HUES6 (cell line): ENCODE results near the gene CDC42EP3.

Experiments
- H3K27ac ChIP-seq: 2 replicates; pipeline ENCODE4 v1.7.0; 2013; ENCODE audit warnings: low read depth, mild to moderate bottlenecking, low read length, inconsistent platforms
- H3K27me3 ChIP-seq: 2 replicates; pipeline ENCODE4 v1.6.1; 2013; ENCODE audit warnings: low read length; ENCODE audit not compliant: control insufficient read depth, insufficient read depth
- H3K36me3 ChIP-seq: 2 replicates; pipeline ENCODE4 v1.6.1; 2013; ENCODE audit warnings: low read length; ENCODE audit not compliant: control insufficient read depth, insufficient read depth
- H3K4me1 ChIP-seq: 2 replicates; pipeline ENCODE4 v1.6.1; 2013; ENCODE audit warnings: low read length; ENCODE audit not compliant: control insufficient read depth, insufficient read depth
- H3K4me3 ChIP-seq: 2 replicates; pipeline ENCODE4 v1.5.1; 2013; ENCODE audit warnings: low read depth, low read length
- H3K9ac ChIP-seq: one replicate; pipeline ENCODE4 v1.6.1; 2013; ENCODE audit warnings: mild to moderate bottlenecking, low read length
- H3K9me3 ChIP-seq: 2 replicates; pipeline ENCODE4 v1.6.1; 2013; ENCODE audit warnings: low read depth, low read length; ENCODE audit not compliant: control insufficient read depth, insufficient read depth

CDC42EP3 gene

DNA sequence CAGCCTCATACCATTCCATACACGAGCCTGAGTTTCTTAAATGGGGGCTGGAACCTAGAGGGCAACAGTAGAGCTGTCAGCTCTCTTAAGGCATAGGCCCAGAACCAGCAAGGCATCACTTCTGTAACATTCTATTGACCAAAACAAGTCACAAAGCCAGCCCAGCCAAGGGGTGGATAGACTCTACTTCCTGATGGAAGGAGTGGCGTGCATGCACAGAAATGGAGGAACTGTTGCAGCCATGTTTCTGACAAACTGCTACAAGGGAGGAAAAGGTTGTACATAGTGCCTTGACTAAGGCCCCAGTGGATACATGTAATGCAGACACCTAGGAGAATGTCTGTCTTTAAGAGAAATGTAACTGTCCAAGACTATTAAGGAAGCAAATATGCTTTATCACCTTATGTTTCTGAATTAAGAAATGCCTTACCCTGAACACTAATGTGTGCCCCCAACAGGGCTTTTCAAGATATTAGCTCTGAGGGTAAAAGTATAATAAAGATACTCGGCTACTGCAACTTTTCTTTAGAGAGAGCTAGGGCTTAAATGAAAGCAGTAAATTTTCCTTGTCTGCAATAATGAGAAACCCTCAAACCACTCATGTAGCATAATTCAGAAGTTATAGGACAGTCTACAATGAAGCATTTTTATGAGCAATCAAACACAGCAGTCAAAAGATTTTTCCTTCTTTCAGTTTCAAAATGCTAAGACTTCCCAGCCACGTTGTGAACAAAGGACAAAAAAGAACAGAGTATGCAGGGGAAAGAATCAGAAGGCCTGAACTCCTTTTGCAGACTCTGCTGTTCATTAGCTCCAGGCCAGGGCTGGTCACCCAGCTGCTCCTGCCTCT is 35.1 kb upstream of the CDC42EP3 start:
- H3K4me3 ChIP-seq = no peak overlapping the region
- no peaks in the 10 kb centered on the region for H3K36me3 ChIP-seq
- no peaks in the 10 kb centered on the region for H3K9me3 ChIP-seq
- no peaks in the 10 kb centered on the region for H3K27me3 ChIP-seq
- peaks cover 7% of the 10 kb centered on the region; the same call in 1 of the 2 replicates for H3K4me1 ChIP-seq
- no peak overlapping the region for H3K9ac ChIP-seq
- H3K27ac ChIP-seq = no peak overlapping the region

DNA sequence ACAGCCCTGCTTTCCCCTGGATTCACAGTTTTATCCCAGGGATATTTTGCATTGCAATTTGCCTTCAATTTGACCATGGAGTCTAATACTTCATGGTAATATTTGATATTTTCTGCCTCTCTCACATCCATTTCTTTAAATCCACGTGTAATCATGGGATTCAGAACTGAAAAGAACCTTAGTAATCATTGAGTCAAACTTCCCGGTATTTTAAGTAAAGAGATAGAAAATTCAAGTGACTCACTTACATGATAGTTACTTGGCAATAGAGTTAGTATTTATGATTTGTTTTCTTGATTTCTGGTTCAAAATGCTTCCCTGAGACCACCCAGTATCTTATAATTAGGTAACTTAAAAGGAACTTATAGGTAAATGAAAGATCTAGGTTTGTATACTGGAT is 33.7 kb upstream of the CDC42EP3 start:
- Histone ChIP-seq H3K27me3 (no peaks in the 10 kb centered on the region), H3K4me1 (no peaks in the 10 kb centered on the region)

DNA sequence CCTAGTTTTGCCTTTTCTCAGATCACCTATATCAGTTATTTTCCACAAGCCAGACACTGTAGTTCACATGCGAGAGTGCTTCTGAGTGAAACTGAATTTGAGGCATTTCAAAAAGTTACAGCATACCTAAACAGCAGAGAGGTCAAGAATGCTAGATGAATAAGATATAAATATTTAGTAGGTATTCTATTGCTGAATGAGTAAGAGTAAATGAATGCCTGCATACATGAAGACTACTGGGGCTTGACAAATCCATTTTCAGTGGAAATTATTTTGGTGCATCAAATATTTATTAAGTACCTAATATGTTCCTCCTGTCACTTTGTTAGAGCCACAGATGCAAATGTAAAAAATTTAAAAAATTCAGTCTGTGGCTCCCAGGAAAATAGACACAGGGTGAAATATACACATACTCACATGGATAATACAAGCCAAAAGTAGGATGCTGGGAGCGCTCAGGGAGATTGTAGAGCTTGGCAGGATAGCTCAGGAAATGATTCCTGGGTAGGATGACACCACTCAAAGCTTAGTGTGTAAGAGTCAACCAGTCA is 27.6 kb upstream of the CDC42EP3 start:
- no peaks in the 10 kb centered on the region for H3K36me3 ChIP-seq
- H3K4me3 ChIP-seq = no peak overlapping the region
- H3K9ac ChIP-seq = no peak overlapping the region
- H3K27ac ChIP-seq = no peak overlapping the region
- no peaks in the 10 kb centered on the region for H3K4me1 ChIP-seq
- no peaks in the 10 kb centered on the region for H3K27me3 ChIP-seq
- 0 out of 2 replicates have a peak, but pooled peaks cover 3% of the 10 kb centered on the region for H3K9me3 ChIP-seq

More for the DNA sequence above, 33.7 kb upstream of the CDC42EP3 start:
- Histone ChIP-seq H3K9ac (no peak overlapping the region), H3K27ac (no peak overlapping the region), H3K36me3 (no peaks in the 10 kb centered on the region), H3K4me3 (no peak overlapping the region), H3K9me3 (0 out of 2 replicates have a peak, but pooled peaks cover 3% of the 10 kb centered on the region)

DNA sequence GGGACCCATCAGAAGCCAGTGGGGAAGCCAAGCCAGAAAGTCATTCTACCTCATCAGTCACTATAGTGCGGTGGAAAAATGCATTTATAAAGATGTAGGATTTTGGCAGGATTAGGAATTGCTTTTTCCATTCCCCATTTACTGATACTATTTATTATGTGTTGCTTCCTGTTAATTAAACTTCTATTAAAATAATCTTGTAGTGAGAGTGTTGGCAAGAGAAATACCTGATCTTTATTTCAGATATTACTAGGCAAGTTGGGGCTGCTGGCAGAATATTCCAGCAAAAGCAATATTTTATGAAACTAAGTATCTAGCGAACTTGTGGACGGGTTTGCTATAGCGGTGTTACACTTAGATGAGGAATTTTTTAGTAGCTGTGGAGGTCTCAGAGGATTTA is 23.9 kb upstream of the CDC42EP3 start:
- Histone ChIP-seq H3K27ac (no peak overlapping the region), H3K4me3 (no peak overlapping the region), H3K36me3 (no peaks in the 10 kb centered on the region), H3K27me3 (no peaks in the 10 kb centered on the region), H3K9ac (no peak overlapping the region), H3K4me1 (no peaks in the 10 kb centered on the region), H3K9me3 (no peaks in the 10 kb centered on the region)

DNA sequence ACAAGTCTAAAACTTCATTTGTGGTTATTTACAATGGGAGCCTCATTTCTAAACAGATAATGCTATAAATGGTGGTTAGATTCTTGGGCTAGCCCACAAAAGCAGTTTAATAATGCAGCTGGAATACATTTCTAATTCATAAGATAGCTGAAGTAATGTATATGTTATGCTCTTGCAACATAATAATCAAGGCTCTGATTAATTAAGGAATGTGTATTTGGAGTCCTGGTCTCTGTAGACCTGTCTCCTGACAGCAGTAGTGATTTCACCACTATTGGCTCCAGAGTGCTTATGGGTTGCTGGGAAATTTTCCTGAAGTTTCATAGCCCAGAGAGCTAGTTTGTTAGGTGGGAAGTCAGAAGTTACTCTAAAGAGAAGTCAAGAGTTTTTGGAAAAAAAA is 21.3 kb upstream of the CDC42EP3 start:
- H3K27me3 ChIP-seq = no peaks in the 10 kb centered on the region
- no peaks in the 10 kb centered on the region for H3K9me3 ChIP-seq
- H3K4me1 ChIP-seq = peaks cover 11% of the 10 kb centered on the region
- no peak overlapping the region for H3K9ac ChIP-seq
- H3K4me3 ChIP-seq = no peak overlapping the region
- no peaks in the 10 kb centered on the region for H3K36me3 ChIP-seq
- H3K27ac ChIP-seq = no peak overlapping the region

DNA sequence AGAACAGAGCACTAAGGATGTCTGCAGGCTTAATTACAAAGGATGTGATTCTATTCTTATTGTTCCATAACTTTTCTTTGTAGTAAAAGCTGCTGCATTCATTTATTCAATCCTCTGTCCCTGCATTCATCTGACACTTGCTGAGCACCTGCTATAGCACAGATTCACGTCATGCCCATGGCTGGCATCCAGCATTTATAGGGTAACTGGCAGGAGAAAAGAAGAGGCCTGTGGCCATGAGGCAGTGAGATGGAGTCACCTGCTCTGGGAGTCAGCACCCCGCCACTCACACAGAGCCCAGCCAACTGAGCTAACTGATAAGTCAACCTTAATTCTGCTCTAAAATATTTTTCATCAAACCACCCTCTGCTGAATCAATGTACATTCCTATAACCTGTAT is 18.3 kb upstream of the CDC42EP3 start:
- H3K4me3 ChIP-seq = no peak overlapping the region
- H3K27me3 ChIP-seq = no peaks in the 10 kb centered on the region
- peaks cover 11% of the 10 kb centered on the region for H3K4me1 ChIP-seq
- H3K36me3 ChIP-seq = no peaks in the 10 kb centered on the region
- H3K9ac ChIP-seq = no peak overlapping the region
- H3K9me3 ChIP-seq = no peaks in the 10 kb centered on the region
- no peak overlapping the region for H3K27ac ChIP-seq

DNA sequence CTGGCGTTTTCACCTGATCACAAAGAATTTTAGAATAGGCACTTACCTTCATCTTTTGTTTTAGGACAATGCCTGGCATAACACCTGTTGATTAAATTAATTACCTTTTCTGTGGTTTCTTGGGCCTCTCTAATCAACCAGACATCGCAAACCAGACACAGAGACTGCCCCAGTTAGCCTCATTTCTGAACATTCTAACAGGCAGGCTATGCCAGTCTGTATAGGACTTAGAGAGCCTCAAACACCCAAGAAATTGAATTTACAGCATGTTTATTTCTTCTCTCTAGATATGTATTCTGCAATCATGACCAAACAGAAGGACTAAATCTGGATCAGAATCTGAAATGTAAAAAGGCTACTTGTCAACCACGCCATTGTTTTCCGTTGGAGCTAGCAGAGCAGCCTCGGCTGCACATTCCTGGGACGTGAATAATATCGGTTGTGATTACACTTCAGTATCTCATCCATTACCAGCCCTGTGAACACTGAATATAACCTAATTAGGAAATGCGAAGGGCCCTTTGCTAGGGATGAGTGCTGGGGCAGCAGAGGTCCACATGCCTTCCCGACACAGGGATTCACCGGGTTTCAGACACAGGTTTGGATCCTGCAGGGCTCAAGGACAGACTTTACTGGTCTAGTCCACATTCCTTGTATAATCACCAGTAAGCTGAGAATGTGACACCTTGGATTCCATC is 17.5 kb upstream of the CDC42EP3 start:
- Histone ChIP-seq H3K4me3 (no peak overlapping the region), H3K36me3 (no peaks in the 10 kb centered on the region), H3K27me3 (no peaks in the 10 kb centered on the region), H3K9ac (no peak overlapping the region), H3K4me1 (peaks cover 11% of the 10 kb centered on the region), H3K27ac (peak overlapping the region; percentile 20; the same call in 1 of the 2 replicates), H3K9me3 (peaks cover 2% of the 10 kb centered on the region; the same call in 1 of the 2 replicates)

DNA sequence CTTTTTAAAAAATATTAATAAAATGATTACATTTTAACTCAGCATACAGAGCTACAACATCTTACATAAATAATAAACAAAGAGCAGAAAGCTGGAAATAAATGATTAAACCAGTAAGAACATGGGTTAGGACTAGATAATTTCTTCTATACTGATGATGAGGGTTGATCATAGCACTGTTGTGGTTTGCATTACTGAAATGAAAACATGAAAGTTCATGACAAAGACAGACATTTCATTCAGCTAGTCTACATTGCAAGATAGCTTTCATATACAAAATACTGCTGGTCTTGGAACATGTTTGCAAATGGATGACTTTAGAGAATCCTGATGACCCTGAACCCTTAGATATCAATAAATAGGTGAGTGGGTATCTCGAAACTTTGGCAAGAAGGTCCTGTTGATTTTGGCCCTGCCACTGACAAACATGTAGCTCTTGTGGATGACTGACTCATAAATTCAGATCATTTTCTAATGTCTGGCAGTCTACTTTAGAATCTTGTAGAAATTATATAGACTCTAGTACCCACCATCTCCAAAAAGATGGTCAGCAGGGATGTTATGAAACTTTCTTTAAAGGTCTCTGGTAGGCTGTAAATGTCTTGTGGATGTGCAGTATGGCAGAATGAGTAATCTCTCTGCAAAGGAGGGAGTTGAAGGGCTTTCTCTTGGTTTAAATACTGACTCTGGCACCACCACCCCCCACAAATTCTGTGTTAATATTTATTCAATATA is 15.5 kb upstream of the CDC42EP3 start:
- H3K27ac ChIP-seq = no peak overlapping the region
- peaks cover 11% of the 10 kb centered on the region for H3K4me1 ChIP-seq
- H3K9me3 ChIP-seq = peaks cover 2% of the 10 kb centered on the region; the same call in 1 of the 2 replicates
- H3K36me3 ChIP-seq = no peaks in the 10 kb centered on the region
- H3K27me3 ChIP-seq = no peaks in the 10 kb centered on the region
- H3K9ac ChIP-seq = no peak overlapping the region
- no peak overlapping the region for H3K4me3 ChIP-seq

DNA sequence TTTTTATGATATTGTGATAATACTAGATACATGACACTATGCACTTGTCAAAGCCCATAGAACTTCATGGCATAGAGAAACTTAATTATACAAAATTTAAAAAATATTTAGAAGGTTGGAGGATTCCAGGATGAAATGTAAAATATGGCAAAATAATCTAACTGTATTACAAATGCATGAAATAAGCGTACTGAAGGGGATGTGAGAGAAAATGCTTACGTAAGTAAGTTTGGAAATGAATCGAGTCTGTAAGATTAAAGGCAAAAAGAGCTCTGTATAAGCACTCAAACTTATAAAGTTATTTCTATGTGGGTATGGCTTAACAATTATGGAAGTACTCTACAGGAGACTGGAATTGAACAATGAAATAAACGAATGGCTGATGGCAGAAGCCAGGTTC is 13.4 kb upstream of the CDC42EP3 start:
- Histone ChIP-seq H3K36me3 (no peaks in the 10 kb centered on the region), H3K4me1 (peaks cover 11% of the 10 kb centered on the region), H3K4me3 (no peak overlapping the region), H3K9me3 (peaks cover 2% of the 10 kb centered on the region; the same call in 1 of the 2 replicates), H3K27me3 (no peaks in the 10 kb centered on the region), H3K27ac (no peak overlapping the region), H3K9ac (no peak overlapping the region)

DNA sequence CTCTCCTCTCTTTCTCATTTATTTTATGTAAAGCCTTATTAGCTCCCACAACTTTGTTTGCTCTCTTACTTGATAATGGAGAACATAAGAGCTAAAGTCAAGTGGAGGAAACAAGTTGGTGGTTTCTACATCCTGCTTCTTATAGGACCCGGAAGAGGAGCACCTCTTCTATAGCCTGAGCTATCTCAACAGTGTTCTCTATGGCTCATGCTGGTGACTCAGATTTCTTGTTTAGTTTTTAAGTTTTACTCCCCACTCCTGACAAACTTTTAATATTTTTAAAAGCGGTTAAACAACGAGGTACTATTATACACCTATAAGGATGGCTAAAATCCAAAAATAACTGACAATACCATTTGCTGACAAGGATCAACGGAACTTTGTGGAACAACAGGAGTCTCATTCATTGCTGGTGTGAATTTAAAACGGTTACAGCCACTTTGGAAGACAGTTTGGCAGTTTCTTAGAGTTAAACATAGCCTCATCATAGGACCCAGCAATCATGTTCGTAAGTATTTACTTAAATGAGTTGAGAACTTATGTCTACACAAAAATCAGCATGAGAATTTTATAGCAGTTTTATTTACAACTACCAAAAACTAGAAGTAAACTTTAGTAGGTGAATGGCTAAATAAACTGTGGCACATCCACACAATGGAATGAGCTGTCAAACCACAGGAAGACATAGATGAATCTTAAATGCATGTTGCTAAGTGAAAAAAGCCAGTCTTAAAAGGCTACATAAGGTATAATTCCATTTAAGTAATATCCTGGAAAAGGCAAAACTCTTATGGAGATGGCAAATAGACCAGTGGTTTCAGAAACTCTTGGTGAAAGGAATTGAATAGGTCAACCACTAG is 12.7 kb upstream of the CDC42EP3 start:
- Histone ChIP-seq H3K4me3 (no peak overlapping the region), H3K27ac (no peak overlapping the region), H3K4me1 (peaks cover 5% of the 10 kb centered on the region), H3K36me3 (no peaks in the 10 kb centered on the region), H3K27me3 (no peaks in the 10 kb centered on the region), H3K9me3 (peaks cover 2% of the 10 kb centered on the region; the same call in 1 of the 2 replicates), H3K9ac (no peak overlapping the region)
